Medulla oblongata (tissue), 1 donor: ENCODE results near the gene TUBA1A.
A peak's percentile ranks its signal among the peaks of the same experiment; 100 is the strongest.
"Not testable (repeated sequence)": the region's sequence is repeated elsewhere in the genome, so short reads cannot be mapped to it uniquely, and the experiment has no call there.

Experiments used
- DNase-seq: peaks from one replicate; pipeline ENCODE4 v3.0.0-alpha.2; 2015; ENCODE audit errors: extremely low spot score

The TUBA1A gene

DNA sequence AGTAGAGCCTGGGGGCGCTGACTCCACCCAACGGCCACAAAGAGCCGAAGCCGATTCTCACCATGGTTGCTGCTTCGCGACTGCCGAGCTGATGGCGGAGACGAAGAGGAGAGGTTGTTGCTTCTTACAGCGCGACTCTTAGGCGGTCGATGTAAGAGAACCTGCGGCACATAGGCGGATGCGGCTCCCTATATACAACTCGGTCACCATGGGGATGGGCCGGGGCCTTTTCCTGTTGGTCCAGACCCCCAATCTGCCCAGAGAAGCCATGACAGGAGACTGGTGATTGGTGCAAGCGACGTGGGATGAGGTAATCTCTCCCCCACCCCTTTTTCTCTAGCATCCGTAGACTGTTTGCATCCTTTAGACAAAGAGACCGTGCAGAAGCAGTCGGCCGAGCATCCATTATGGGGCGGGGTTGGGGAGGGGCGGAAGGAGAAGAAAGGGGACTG lies at the start of gene TUBA1A:
Gene TUBA1A (minus strand): TSS at position 165 of the 452 bp plus-strand sequence. CDS start 101 bp downstream, at position 64.
- peak; percentile 99 for DNase-seq

DNA sequence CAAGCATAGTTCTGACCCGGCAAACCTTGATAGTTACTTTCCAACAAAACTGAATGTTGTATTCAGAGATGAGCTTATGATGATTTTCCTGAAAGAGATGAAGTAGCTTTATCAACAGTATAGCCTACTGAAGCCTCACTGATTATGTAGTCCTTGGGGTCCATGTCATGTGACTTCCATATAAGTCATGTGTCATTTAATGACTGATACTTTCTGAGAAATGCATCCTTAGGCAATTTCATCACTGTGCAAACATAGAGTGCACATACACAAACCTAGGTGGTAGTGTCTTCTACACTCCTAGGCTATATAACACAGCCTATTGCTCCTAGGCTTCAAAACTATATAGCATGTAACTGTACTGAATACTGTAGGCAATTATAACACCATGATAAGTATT lies 47.5 kb upstream of the TUBA1A start:
- DNase-seq: no peak

DNA sequence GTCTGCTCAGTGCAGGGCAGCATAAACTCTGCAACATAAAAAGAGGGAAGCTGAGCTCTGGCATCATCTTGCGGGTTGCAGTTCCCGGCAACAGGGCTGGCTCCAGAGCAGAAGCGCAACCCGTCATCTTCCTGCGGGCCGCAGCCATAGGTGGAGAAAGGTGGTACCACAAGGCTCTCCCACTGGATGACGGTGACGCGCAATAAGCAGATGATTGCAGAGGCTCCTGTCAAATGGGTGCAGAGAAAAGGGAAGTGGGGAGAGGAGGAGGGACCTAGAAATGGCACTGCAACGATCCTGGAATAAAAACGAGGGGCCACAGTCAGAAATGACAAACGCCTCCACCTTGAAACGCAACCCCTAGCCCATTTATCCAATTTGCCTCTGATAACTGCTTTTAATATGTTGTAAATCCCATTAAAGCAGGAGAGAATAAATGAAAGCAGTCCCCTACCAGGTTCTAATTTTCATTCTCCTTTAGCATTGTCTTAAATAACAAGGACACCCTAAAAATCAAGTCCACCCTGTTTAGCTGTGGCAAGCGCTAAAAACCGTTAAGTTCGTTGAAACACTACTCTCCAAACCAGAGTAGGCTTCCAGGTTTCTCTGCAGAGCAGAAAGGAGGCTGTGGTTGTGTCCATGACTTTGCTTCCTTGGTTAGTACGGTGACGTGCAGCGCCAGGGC lies 45.1 kb upstream of the TUBA1A start:
- DNase-seq: peak; percentile 89

DNA sequence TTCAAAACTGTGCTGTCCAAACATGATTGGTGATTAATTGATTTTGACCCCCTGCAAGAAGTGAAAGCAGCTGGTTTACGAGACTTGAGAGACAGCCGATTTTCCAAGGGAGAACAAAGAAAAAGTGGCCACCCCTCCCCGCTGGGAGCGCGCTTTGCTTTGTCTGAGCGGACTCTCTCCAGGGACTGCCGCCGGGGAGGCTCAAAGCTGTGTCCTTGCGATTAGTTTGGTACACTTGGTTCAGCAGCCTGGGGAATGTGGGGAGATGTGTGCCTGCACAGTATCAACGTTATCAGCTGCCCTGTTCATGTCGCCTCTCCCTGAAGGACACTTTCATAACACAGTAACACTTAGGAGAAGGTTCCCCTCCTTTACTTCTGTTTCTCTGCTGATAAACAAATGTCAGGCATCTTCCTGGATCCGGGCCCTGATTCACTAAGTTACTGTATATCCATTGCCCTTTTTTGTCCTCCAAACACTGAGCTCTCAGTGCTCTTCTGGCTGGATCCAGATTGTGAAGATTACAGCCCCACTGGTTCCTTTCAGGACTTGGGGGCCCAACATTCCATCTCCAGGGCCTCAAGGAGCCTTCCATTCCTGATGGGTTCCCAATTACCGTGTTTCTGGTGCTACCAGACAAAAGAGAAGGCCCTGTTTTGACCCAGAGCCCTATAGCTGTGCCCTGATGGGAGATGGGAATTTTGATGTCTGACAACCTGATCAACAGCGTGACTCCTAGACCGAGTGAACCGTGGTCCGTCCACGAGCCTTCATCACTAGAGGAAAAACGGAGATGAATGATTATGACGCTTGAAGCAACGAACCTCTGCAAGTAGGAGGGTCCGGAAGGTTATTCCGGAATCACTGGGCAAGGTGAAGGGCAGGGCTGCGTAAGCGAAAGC lies 44.3 kb upstream of the TUBA1A start:
- DNase-seq: peak; percentile 89

DNA sequence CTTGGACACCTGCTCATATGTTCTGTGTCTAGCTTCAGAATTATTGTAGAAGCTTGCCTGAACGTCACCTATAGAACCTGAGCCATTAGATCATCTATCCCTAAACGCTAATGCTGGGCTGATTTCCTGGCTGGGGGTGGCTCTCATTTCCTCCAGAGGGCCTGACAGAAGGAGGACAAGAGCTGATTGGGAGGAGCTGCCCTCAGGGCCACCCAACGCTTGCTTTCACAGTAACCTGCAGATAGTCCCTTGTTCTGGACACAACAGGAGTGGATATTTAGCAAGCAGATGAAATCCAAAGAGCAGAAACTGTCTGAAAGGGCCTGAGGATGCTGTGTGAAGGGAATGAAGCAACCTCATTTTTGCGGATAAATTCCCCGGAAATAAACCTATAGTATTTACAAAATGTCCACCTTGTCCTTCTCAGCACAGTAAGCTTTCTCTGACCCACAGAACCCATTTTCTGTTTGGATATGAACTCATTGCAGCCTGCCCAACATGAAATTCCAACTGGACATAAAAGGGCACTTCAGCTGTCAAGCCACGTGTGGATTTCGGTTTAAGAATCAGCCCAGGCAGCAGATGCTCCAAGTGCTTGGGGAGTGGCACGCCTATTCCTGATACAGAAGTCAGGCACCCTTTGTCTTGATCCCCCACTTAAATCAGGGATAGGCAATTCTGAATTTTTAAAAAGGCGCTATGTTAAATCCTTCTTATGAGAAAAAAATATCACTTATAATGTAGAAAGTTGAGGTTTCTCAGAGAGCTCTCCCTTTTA lies 43.2 kb upstream of the TUBA1A start:
- peak; percentile 55 for DNase-seq

DNA sequence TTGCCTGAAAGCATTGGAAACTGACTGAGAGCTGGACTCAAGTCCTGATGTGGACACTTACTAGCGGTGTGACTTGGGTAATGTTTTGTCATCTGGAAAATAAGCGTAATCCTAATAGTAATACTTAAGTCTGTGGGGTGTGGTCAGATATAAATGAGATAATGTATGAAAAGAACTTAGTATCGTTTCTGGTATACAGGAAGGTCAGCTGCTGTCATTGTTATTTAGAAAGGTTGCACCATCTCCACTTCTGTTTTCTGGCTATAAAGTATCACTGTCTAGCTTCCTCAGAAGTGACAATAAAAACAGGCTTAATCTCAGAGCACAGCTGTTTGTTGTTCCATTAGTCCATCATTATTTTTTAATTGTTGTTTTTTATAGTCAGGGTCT lies 41.9 kb upstream of the TUBA1A start:
- peak; percentile 53 for DNase-seq

DNA sequence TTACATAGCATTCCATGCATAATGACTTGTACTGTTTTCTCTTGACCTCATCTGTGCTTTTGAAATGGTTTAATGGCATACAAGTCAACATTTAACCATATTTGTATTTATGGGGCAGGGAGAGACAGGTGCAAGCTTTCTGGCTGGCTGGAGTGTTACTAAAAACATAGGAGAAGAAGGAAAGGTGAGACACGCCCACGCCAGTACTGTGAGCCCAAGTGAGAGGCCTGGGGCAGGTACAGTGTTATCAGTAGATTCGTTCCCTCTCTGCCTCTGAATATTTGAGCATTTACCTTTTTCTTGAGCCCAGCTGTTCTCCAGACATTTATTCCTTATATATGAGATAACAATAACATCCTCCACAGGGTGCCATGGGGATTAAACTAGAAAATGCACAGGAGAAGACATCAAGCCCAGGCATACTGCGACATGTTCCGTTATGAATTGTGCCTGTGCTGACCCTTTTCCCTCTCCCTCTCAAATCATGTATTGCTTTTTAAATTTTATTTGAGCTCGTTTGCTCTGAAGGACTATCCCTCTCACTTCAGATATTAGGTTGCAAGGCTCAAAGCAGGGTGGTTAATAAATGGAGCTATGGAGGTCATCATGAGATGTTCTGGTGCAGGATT lies 41.4 kb upstream of the TUBA1A start:
- DNase-seq: no peak

DNA sequence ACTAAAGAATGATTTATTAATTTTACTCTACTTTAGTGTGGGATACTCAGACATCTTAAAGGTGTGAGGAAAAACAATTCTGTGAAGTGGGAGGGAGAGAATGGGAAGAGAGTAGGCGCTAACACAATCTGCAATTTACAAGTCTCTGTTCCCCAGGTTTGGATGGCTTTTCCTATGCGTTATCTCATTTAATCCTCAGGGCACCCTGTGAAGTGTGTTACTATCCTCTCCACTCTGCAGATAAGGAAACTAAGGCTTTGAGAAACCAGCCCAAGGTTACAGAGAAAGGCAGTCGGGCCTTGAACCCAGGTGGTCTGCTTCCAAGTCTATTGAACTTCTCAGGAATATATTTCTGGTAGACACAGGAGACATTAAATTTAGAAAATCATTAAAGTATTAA lies 39.8 kb upstream of the TUBA1A start:
- DNase-seq: no peak

DNA sequence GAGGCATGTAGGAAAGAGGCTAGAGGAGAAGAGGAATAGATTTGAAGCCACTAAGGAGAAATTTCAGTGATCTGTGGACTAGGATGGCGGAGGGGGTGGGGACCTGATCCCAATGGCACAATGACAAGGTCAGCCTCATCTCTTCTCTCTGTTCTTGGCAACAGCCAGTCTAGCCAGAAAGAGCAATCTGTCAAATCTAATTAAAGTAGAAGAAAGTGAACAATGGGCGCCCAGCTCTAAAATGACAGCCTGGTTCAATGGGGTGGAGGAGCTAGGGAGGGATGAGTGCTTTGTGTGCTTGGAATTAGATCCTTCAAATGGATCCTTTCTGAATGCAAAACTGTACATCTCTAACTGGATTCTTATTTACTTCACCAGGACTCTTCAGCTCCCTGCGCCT lies 38.8 kb upstream of the TUBA1A start:
- no peak for DNase-seq

DNA sequence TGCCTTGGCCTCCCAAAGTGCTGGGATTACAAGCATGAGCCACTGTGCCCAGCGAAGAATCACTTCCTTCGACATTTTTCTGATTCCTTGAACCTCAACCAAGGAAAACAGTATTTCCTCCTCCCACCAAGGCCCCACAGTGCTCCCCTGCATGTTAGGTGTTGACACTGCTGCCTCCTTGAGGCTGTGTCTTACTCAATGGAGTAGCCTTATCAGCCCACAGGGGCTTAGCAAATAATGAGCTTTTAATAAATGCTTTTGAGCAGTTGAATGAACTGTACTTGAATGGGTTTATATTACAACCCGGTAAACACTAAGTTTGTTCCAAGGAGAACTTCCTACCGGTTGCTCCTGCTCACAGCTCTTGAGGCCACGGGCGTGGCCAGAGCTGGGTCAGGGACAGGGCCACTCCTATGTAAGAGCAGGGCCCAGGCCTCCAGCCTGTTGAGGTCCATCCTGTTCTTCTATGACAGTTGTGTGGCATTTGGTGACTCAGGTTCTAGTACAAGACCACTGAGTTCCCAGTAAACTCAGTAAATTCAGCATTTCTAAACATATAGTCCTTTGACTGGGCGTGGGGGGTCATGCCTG lies 36.8 kb upstream of the TUBA1A start:
- no peak for DNase-seq

DNA sequence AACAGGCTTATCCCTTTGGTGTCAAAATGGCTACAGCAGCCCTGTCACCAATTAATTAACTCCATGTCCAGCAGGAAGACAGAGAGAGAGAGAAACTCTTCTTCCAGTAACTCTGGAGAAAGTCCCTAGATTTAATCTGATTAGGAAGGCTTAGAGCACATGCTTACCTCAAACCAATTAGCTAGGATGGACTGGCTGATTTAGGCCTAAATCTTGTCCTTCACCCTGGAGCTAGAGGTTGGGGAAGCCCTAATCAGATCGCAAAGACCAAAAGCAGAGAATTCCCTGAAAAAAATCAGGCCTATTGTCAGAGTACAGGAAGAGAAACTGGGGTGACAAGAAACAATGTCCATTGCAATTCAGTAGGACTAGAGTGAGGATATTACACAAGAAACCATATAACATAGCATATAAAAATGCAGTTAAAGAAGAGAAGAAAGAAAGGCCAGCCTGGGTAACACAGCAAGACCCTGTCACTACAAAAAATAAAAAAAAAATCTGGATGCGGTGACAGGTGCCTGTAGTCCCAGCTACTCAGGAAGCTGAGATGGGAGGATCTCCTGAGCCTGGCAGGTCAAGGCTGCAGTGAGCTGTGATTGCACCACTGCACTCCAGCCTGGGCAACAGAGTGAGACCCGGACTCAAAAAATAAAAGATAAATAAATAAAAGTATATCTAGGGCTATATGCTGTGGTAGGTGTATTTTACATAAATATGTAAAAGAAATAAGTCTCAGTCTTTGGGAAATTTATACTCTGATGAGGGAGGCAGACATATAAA lies 34.9 kb upstream of the TUBA1A start:
- DNase-seq: no peak

DNA sequence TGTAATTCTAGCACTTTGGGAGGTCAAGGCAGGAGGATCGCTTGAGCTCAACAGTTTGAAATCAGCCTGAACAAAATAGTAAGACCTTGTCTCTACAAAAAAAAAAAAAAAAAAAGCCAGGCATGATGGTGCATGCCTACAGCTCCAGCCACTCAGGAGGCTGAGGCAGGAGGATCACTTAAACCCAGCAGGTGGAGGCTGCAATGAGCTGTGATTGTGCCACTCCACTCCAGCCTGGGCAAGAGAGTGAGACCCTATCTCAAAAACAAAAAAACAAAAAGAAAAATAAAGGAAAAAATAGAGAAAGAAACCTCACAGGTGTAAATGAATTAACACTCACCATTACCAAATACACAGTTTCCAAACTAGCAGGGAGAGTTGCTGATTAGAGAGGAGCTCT lies 34.2 kb upstream of the TUBA1A start:
- no peak for DNase-seq

DNA sequence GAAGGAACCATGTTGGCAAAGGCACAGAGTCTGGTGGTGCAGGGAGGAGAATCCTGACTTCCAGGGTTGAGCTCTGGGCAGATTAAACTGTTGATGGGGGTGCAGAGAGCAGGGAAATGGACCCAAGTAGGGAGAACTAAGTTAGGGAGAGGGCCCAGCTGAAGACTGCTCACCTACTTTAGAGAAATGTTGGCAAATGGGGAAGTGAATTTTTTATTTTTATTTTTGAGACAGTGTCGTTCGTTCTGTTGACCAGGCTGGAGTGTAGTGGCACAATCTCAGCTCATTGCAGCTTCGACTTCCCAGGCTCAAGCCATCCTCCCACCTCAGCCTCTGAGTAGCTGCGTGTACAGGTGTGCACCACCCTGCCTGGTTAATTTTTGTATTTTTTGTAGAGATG lies 32.1 kb upstream of the TUBA1A start:
- DNase-seq: no peak

DNA sequence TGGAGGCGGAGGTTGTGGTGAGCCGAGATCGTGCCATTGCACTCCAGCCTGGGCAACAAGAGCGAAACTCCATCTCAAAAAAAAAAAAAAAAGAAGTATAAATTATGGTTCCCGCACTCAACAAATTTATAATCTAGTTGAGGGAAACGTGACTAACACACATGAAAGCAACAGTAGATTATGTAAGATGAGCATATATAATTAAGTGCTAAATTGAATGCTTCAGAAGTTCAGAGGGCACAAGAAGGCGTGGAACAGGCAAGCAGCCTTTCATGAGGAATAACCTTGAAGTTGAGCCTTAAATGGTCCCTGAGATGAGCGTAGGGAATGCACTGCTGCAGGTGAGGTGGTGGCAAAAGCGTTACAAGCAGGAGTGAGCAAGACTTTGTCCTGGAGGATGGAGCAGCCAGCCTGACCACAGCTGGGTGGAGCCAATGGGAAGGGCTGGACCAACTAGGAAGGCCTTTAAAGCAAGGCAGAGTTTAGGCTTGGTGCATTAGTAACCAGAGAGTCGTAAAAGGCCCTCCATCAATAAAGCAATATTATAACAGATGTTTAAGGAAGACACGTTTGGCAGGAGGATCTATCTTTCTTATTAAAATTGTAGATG lies 30.6 kb upstream of the TUBA1A start:
- no peak for DNase-seq

DNA sequence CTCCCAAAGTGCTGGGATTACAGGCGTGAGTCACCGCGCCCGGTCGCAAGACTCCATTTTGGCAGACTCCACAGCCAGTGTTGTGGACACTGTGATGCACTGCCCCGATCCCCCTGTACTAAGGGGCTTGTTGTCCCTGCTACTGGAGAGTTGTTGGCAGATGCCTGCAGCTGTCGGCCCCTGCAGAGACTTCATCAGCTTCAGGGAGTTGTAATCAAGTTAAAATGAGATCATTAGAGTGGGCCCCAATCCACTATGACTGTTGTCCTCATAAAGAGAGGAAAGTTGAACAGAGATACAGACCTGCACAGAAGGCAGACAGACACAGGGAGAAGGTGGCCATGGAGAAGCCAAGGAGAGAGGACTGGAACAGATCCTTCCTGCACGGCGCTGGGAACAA lies 23.7 kb upstream of the TUBA1A start:
- DNase-seq: no peak

DNA sequence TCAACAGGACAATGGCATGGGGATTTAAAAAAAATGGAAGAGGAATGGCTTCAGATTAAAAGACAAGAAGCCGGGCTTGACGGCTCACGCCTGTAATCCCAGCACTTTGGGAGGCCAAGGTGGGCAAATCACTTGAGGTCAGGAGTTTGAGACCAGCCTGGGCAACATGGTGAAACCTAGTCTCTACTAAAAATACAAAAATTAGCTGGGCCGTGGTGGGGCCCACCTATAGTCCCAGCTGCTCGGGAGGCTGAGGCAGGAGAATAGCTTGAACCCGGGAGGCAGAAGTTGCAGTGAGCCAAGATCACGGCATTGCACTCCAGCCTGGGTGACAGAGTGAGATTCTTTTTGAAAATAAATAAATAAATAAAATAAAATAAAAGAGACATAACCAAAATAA lies 21.8 kb upstream of the TUBA1A start:
- not testable (repeated sequence) for DNase-seq

DNA sequence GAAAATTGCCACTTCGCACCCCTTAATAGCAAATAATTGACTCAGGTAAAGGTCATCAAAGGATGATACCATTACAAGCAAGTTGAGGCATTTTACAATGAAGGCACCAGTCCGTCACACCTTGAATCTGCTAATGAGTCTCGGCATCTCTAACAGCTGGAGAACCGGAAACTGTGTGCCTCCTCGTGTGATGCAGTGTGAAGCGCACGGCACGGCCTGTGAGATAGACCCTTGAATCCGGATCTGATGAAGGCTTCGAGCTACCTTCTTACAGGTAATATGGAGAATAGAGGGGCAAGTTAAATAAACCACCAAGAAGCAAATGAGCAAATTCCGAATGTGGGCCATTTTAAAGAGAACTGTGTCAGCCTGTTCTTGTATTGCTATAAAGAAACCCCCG lies 19.8 kb upstream of the TUBA1A start:
- no peak for DNase-seq

DNA sequence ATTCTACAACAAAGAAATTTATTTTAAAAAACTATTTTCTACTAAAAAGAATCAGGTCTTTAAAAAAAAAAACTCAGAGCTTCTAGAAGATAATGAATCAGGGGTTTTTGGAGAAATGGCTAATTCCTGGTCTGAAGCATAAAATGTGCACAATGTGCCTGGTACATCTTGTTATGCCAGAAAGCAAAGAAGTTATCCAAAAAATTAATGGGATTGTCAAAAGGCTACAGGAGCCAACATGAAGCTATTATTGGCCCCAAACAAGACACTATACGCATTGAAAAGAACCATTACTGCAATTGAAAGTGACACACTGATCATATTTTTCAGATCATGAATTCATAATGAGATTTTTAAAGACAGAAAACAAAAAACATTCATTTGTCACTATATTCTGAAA lies 19.3 kb upstream of the TUBA1A start:
- DNase-seq: no peak

DNA sequence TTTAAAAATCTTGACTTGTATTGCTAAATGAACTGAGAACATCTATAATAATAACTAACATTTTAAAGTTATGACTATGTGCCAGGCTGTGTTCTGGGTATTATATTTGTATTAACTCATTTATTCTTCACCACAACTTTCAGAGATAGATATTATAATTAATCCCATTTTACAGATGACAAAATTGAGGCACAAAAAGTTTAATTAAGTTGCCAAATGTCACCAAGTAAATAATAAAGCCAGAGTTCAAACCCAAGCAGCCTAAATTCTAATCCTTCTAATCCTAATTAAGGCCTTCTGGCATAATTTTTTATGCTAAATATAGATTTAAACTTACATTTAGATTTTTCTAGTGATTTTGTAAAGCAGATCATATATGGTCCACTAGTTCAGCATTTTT lies 17.5 kb upstream of the TUBA1A start:
- DNase-seq: no peak

DNA sequence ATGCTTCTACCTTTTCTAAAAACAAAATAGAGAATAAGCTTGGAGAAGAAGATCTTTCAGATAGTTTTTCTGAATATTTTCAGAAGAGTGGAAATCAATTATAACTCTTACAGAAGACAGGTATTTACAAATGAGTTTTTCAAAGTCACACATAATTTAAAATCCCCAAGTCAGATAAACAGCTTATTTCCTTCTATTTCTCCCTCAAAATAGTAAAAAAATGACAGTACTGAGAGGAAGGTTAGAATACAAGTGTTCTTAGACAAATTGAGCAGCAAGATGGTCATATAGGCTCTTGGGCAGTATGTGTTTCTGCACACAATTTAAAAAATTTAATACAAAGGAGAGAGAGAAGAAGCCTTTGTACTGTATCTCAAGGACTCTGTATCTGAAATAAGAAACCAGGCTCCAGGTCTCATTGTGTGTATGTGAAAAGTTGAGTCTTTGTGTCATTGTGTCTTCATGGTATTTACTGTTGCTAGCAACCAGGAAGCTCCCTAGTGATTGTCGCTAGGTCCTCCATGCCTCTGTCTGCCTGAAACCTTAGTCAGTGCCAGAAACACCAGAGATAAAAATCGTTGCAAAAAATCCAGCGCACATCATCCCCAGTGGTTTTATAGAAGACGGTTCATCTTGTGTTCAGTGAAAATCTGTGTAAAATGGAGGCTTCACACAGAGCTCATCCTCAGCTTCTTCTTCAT lies 12.9 kb upstream of the TUBA1A start:
- no peak for DNase-seq
